Heart right ventricle (tissue), 16 donors: ENCODE data around the gene SCN5A. TPM values are rescaled to one million over a fixed set of nuclear protein-coding genes. Genes with fewer than 3 reads are reported as not detected.

Experiments
- ATAC-seq, 8 donors: fragments of 200-7000 bp; cut with Tn5 transposase; one replicate each; pipeline ENCODE4 v1.9.1; 2020; ENCODE audit warnings: mild to moderate bottlenecking in 8 of 8, moderate library complexity in 8 of 8, moderate number of reproducible peaks in 1 of 8
- DNase-seq, 2 donors: peaks; one replicate each; pipeline ENCODE4 v3.0.0-alpha.2; 2020
- H3K27ac ChIP-seq, 10 donors: fragments of 200-600 bp; sonication (generic) in 2 of 10; one replicate each; pipeline versions ENCODE4 v1.5.0 to v1.8.0; 2020 to 2022; ENCODE audit warnings: mild to moderate bottlenecking in 3 of 10
- H3K27me3 ChIP-seq, 7 donors: fragments of 200-600 bp; one replicate each; pipeline ENCODE4 v1.8.0; 2021 to 2022; ENCODE audit warnings: mild to moderate bottlenecking in 2 of 7
- H3K36me3 ChIP-seq, 9 donors: fragments of 200-600 bp; sonication (generic) in 1 of 9; one replicate each; pipeline versions ENCODE4 v1.5.0 to v1.8.0; 2020 to 2022; ENCODE audit warnings: mild to moderate bottlenecking in 2 of 9
- H3K4me1 ChIP-seq, 9 donors: fragments of 200-600 bp; sonication (generic) in 1 of 9; one replicate each; pipeline versions ENCODE4 v1.5.0 to v1.8.0; 2020 to 2022; ENCODE audit warnings: mild to moderate bottlenecking in 4 of 9
- H3K4me3 ChIP-seq, 10 donors: fragments of 200-600 bp; sonication (generic) in 2 of 10; one replicate each; pipeline versions ENCODE4 v1.5.0 to v1.8.0; 2020 to 2022; ENCODE audit warnings: mild to moderate bottlenecking in 7 of 10, moderate library complexity in 2 of 10
- H3K9me3 ChIP-seq, 11 donors: fragments of 200-600 bp in 10 of 11; sonication (generic) in 2 of 11; one replicate each; pipeline versions ENCODE4 v1.5.0 to v1.8.0; 2013 to 2022; ENCODE audit warnings: mild to moderate bottlenecking in 2 of 11, control low read depth in 1 of 11, moderate library complexity in 1 of 11
- CTCF ChIP-seq, 9 donors: fragments of 200-600 bp; sonication (generic) in 2 of 9; IDR thresholded peaks; one replicate each; pipeline versions ENCODE4 v1.5.0 to v1.8.0; 2021 to 2022; ENCODE audit warnings: antibody characterized with exemption in 9 of 9, mild to moderate bottlenecking in 5 of 9, moderate library complexity in 1 of 9
- WGBS, 2 donors: extraction: QIAGEN DNeasy Blood & Tissue Kit; methylation state at CpG; one replicate each; pipeline ENCODE4 v1.1.7; 2013; ENCODE audit warnings: inconsistent platforms in 1 of 2; 5-methylcytosine and 5-hydroxymethylcytosine counted together
- intact Hi-C, 10 donors: fragments of 100-400 bp; cut with DNase I; formaldehyde crosslinking; loops; one replicate each; pipeline versions ENCODE4 v1.11.1 to v1.14.2; 2022
- polyA plus RNA-seq, 2 donors: library from polyadenylated mRNA; stranded (reverse); fragments of 200-250 nt; gene quantifications; one replicate each; pipeline ENCODE4 v1.2.3, GENCODE V29; 2013
- total RNA-seq, 10 donors: library from RNA; stranded (reverse); fragmentation: NEBNext Ultra II Directional in 3 of 10; extraction: Animal tissue kit (Norgen Biotek cat#: 25700) in 3 of 10; gene quantifications; one replicate each; pipeline versions ENCODE4 v1.2.1 to v1.2.4, GENCODE V29; 2021 to 2023
- donor health status: Arrhythmogenic right ventricular cardiomyopathy.
- donor health status: ischemic (EF 13 %, LVEDD 7.1; RV severe dilation, severe dysfunction).
- donor health status: healthy with polysubstance abuse.
- donor health status: DM: no; HTN: yes; CAD: no.
- donor health status: DM: no; HTN: no; CAD: no.
- donor health status: ischemic (EF 25% LVEDD 6.9; RV normal size, moderate dysfunction).
- donor health status: ischemic (EF 25% LVEDD 5.7; RV mildly dilated, moderate dysfunction).
- donor health status: healthy.
- donor health status: DM: yes; HTN: yes; CAD: no.
- donor health status: Ischemic cardiomyopathy.
- donor health status: ischemic (EF 35%, LVEDD 5.7; RV mildly dilated, moderate dysfunction).
- donor health status: nonischemic (EF 11% LVEDD 7.7; RV severe dilation, severe dysfunction).
- donor health status: DM: yes; HTN: yes; CAD: no.
- donor health status: PGD.
- donor health status: ischemic (EF 29% LVEDD 5.4; RV normal size, mild dysfunction).
- donor health status: nonischemic (EF 23%, LVEDD 6.1; RV moderate dilation, normal function).

Gene SCN5A
- total and polyA plus RNA-seq, 12 donors, result 29.9 to 254 (median 177) TPM

- H3K9me3 ChIP-seq, result no peaks in the 10 kb centered on the region
- no peaks in the 10 kb centered on the region for H3K27me3 ChIP-seq
- H3K4me1 ChIP-seq, result peaks cover 0 to 21% (median 5%) of the 10 kb centered on the region in 9 donors
- peak overlapping the region in 1 of 10 donors; percentile 13 for H3K27ac ChIP-seq
- DNase-seq (peak in 1 of 2 donors; percentile 1), ATAC-seq (no peak)
- no peak overlapping the region for H3K4me3 ChIP-seq
- intact Hi-C loops, result no loop called here
- TF ChIP-seq CTCF (IDR thresholded peaks at IDR 0.05), result no peak
- 49 to 69% methylated on average over 2 of the region's 2 CpGs for WGBS, 2 donors
- H3K36me3 ChIP-seq, result peaks cover 0 to 32% (median 0%) of the 10 kb centered on the region in 9 donors
Measured at GRCh38 chr3:38590521-38590920, 59.0 kb downstream of the SCN5A start.

- no peak overlapping the region for H3K4me3 ChIP-seq
- 77 to 83% methylated on average over 20 of the region's 20 CpGs for WGBS, 2 donors
- DNase-seq (peak in 1 of 2 donors; percentile 2), ATAC-seq (peak in 1 of 8 donors; percentile 6)
- intact Hi-C loops, result no loop called here
- peak overlapping the region in 4 of 10 donors; percentile 58 to 73 (median 69) for H3K27ac ChIP-seq
- no peaks in the 10 kb centered on the region for H3K9me3 ChIP-seq
- H3K27me3 ChIP-seq, result no peaks in the 10 kb centered on the region
- peaks cover 0 to 37% (median 0%) of the 10 kb centered on the region in 9 donors for H3K36me3 ChIP-seq
- H3K4me1 ChIP-seq, result peaks cover 0 to 22% (median 5%) of the 10 kb centered on the region in 9 donors
- no peak for TF ChIP-seq CTCF (IDR thresholded peaks at IDR 0.05)
Measured at GRCh38 chr3:38588995-38589937, 60.2 kb downstream of the SCN5A start.

GRCh38 chr3:38588371-38588971 lies 61.0 kb downstream of the SCN5A start:
- Histone ChIP-seq H3K4me3 (no peak overlapping the region), H3K27me3 (no peaks in the 10 kb centered on the region), H3K4me1 (peaks cover 0 to 30% (median 6%) of the 10 kb centered on the region in 9 donors), H3K9me3 (no peaks in the 10 kb centered on the region), H3K27ac (peak overlapping the region in 4 of 10 donors; percentile 58 to 73 (median 69)), H3K36me3 (peaks cover 0 to 34% (median 0%) of the 10 kb centered on the region in 9 donors)
- intact Hi-C loops, result no loop called here
- DNase-seq, result peak; percentile 33 to 53
- peak; percentile 13 to 90 (median 68) for ATAC-seq
- WGBS, 2 donors, result 52 to 55% methylated on average over 10 of the region's 10 CpGs
- TF ChIP-seq CTCF (IDR thresholded peaks at IDR 0.05), result no peak

DNA sequence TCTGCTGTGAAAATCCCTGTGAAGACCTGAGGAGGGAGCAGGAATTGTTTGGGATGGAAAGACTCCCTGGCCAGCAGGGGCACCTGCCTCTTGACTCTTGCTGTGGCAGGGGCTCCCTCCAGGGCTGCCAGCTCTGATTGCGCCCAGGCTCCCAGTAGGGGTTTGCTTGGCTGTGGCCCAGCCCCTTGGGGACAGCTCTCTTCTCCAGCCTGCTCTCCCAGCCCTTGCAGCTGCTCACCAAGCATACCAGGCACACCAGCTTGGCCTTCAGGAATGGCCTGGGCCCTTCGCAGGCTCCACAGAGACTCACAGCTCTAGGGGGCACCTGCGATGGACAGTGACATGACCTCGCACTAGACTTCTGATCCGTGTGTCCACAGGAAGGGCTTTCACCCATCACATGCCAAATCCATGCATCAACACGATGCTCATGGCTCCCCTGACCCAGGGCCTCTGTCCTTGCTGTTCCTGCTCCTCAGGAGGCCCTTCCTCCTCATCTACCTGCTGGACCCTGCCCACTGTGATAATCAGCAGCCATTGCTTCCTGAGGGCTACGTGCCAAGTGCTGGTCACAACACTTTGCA lies 61.8 kb downstream of the SCN5A start:
- peaks cover 0 to 33% (median 0%) of the 10 kb centered on the region in 9 donors for H3K36me3 ChIP-seq
- peaks cover 0 to 38% (median 14%) of the 10 kb centered on the region in 9 donors for H3K4me1 ChIP-seq
- H3K4me3 ChIP-seq, result no peak overlapping the region
- H3K27me3 ChIP-seq, result no peaks in the 10 kb centered on the region
- ATAC-seq (peak in 4 of 8 donors; percentile 8 to 28 (median 12)), DNase-seq (peak in 1 of 2 donors; percentile 2)
- intact Hi-C loops, result no loop called here
- TF ChIP-seq CTCF (IDR thresholded peaks at IDR 0.05), result no peak
- no peaks in the 10 kb centered on the region for H3K9me3 ChIP-seq
- WGBS, 2 donors, result 66 to 77% methylated on average over 7 of the region's 7 CpGs
- H3K27ac ChIP-seq, result peak overlapping the region in 3 of 10 donors; percentile 36 to 72 (median 66)
